Tibial nerve (tissue), 4 donors: ENCODE data around the gene MYRIP.

Source experiments
- CTCF ChIP-seq, 5 experiments: fragments of 200-600 bp in 3 of 5; fragments of 450-650 bp in 2 of 5; sonication (generic) in 3 of 5; IDR thresholded peaks; one replicate each; pipeline ENCODE4 v1.5.1; 2016 to 2019; ENCODE audit warnings: antibody characterized with exemption in 5 of 5, mild to moderate bottlenecking in 3 of 5, moderate library complexity in 2 of 5
- EP300 ChIP-seq, 2 donors: sonication (generic); formaldehyde crosslinking; IDR thresholded peaks; one replicate each; pipeline ENCODE4 v1.6.1; 2017; ENCODE audit warnings: antibody characterized with exemption in 2 of 2, mild to moderate bottlenecking in 1 of 2
- POLR2A ChIP-seq, 2 donors: fragments of 450-650 bp; IDR thresholded peaks; one replicate each; pipeline ENCODE4 v1.6.1; 2017; ENCODE audit warnings: antibody characterized with exemption in 2 of 2, mild to moderate bottlenecking in 2 of 2, moderate library complexity in 2 of 2

GRCh38 chr3:40206522-40206921 lies 397.1 kb downstream of the MYRIP start:
- TF ChIP-seq CTCF (IDR thresholded peaks at IDR 0.05) (no peak), POLR2A (IDR thresholded peaks at IDR 0.05) (no peak), EP300 (IDR thresholded peaks at IDR 0.05) (no peak)
